Neural cell (in vitro differentiated cells): ENCODE results near the gene CELSR2. TPM values are rescaled to one million over a fixed set of nuclear protein-coding genes. Genes with fewer than 3 reads are reported as not detected.

Source experiments
- H2AFZ ChIP-seq: fragments of 200-600, 300-800 bp; sonication (generic), shearing (Covaris generic); 2 replicates; pipeline ENCODE4 v1.6.0; 2014; ENCODE audit warnings: low read depth, mild to moderate bottlenecking, antibody characterized with exemption, low read length, moderate library complexity
- H3F3A ChIP-seq: fragments of 200-600 bp; shearing (Covaris generic); 2 replicates; pipeline ENCODE4 v1.6.1; 2016; ENCODE audit warnings: mild to moderate bottlenecking, moderate library complexity, mixed read lengths, antibody characterized with exemption, low read length; ENCODE audit not compliant: insufficient read depth, poor library complexity, severe bottlenecking
- H3K27ac ChIP-seq: fragments of 200-600, 300-800 bp; sonication (generic), shearing (Covaris generic); 2 replicates; pipeline ENCODE4 v1.5.1; 2014; ENCODE audit warnings: mild to moderate bottlenecking, low read length, moderate library complexity
- H3K27me3 ChIP-seq: fragments of 300-800, 200-600 bp; sonication (generic), shearing (Covaris generic); 2 replicates; pipeline ENCODE4 v1.6.0; 2014; ENCODE audit warnings: mild to moderate bottlenecking, low read depth, low read length, moderate library complexity; ENCODE audit not compliant: insufficient read depth
- H3K36me3 ChIP-seq: fragments of 300-800, 200-600 bp; sonication (generic), shearing (Covaris generic); 2 replicates; pipeline ENCODE4 v1.5.1; 2014; ENCODE audit warnings: mild to moderate bottlenecking, antibody characterized with exemption, low read length, moderate library complexity; ENCODE audit not compliant: insufficient read depth
- H3K4me2 ChIP-seq: fragments of 300-800, 200-600 bp; sonication (generic), shearing (Covaris generic); 2 replicates; pipeline ENCODE4 v1.6.0; 2014; ENCODE audit warnings: mild to moderate bottlenecking, low read length
- H3K4me3 ChIP-seq: fragments of 300-800, 200-600 bp; sonication (generic), shearing (Covaris generic); 2 replicates; pipeline ENCODE4 v1.5.1; 2014; ENCODE audit warnings: mild to moderate bottlenecking, low read length, moderate library complexity
- H3K79me2 ChIP-seq: fragments of 200-600 bp; shearing (Covaris generic); replicated peaks from 2 replicates; pipeline ENCODE4 v1.6.0; 2014; ENCODE audit warnings: mild to moderate bottlenecking, low read length, moderate library complexity; ENCODE audit not compliant: insufficient read depth
- H3K9ac ChIP-seq: fragments of 300-800, 200-600 bp; sonication (generic), shearing (Covaris generic); 2 replicates; pipeline ENCODE4 v1.6.1; 2016; ENCODE audit warnings: mild to moderate bottlenecking, low read length, mixed read lengths
- H3K9me2 ChIP-seq: fragments of 200-600 bp; shearing (Covaris generic); 2 replicates; pipeline ENCODE4 v1.6.1; 2016; ENCODE audit warnings: mild to moderate bottlenecking, low read length, mixed read lengths; ENCODE audit not compliant: insufficient read depth
- H3K9me3 ChIP-seq: fragments of 200-600, 300-800 bp; sonication (generic), shearing (Covaris generic); 2 replicates; pipeline ENCODE4 v1.6.1; 2016; ENCODE audit warnings: mild to moderate bottlenecking, mixed run types, low read length, moderate library complexity, mixed read lengths
- H4K20me1 ChIP-seq: fragments of 200-600 bp; shearing (Covaris generic); 2 replicates; pipeline ENCODE4 v1.6.1; 2016; ENCODE audit warnings: mild to moderate bottlenecking, mixed run types; ENCODE audit not compliant: insufficient read depth
- EP300 ChIP-seq: fragments of 450-650 bp; conservative IDR thresholded peaks from 2 replicates; pipeline ENCODE4 v1.6.1; 2014; ENCODE audit warnings: antibody characterized with exemption, mild to moderate bottlenecking, moderate library complexity; ENCODE audit not compliant: poor library complexity, severe bottlenecking
- EZH2 ChIP-seq: fragments of 200-600, 300-800 bp; shearing (Covaris generic), sonication (generic); IDR thresholded peaks from 2 replicates; pipeline ENCODE4 v1.6.1; 2014; ENCODE audit warnings: antibody characterized with exemption, low read length, borderline replicate concordance, mild to moderate bottlenecking; ENCODE audit not compliant: insufficient read depth, poor library complexity, severe bottlenecking
- MXI1 ChIP-seq: fragments of 450-650 bp; conservative IDR thresholded peaks from 2 replicates; pipeline ENCODE4 v1.6.1; 2014; ENCODE audit warnings: antibody characterized with exemption, mild to moderate bottlenecking; ENCODE audit not compliant: poor library complexity, severe bottlenecking
- POLR2AphosphoS5 ChIP-seq: IDR thresholded peaks from 2 replicates; pipeline ENCODE4 v1.6.1; 2012
- RAD21 ChIP-seq: fragments of 450-650 bp; conservative IDR thresholded peaks from 2 replicates; pipeline ENCODE4 v1.6.1; 2014; ENCODE audit warnings: antibody characterized with exemption, mild to moderate bottlenecking, moderate library complexity
- SMC3 ChIP-seq: fragments of 450-650 bp; conservative IDR thresholded peaks from 2 replicates; pipeline ENCODE4 v1.6.1; 2014; ENCODE audit warnings: antibody characterized with exemption, mild to moderate bottlenecking, moderate library complexity; ENCODE audit not compliant: poor library complexity
- TAF1 ChIP-seq: IDR thresholded peaks from 2 replicates; pipeline ENCODE4 v1.6.1; 2012; ENCODE audit warnings: low read depth
- polyA plus RNA-seq: library from polyadenylated mRNA; depleted of rRNA; stranded (reverse); fragments of >200 nt; gene quantifications from 2 replicates; pipeline ENCODE4 v1.2.3, GENCODE V29; 2014
- TF ChIP-seq, protein P1 (sequence below): IDR thresholded peaks from 2 replicates; pipeline ENCODE4 v1.6.1; 2012; ENCODE audit warnings: borderline replicate concordance
- TF ChIP-seq, protein P2 (sequence below): fragments of 450-650 bp; IDR thresholded peaks from 2 replicates; pipeline ENCODE4 v1.5.1; 2014; ENCODE audit warnings: antibody characterized with exemption, mild to moderate bottlenecking, moderate library complexity; ENCODE audit not compliant: poor library complexity, severe bottlenecking

Gene CELSR2
- polyA plus RNA-seq, 1 donor from 2014 or later = 7.9 TPM

DNA sequence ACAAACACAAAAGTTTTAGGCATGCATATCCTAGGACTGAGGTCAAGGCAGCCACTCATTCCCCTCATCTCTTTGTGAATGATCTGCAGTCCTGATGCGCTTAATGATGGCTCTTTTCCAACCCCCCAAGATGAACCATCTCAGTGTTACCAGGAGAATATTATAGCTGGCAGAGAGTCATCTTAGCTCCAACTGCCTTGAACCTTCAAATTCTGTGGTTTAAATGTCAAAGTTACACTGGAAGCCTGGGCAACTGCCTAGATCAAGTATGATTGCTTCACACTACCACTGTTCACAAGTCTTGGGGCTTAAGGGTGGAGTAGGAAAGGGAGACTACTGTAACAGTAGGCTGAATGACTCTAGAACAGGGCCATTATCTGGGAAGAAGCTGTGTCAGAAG is 65.5 kb downstream of the CELSR2 start:
- H4K20me1 ChIP-seq = no peaks in the 10 kb centered on the region
- no peaks in the 10 kb centered on the region for H3F3A ChIP-seq
- no peak overlapping the region for H3K4me2 ChIP-seq
- no peaks in the 10 kb centered on the region for H3K79me2 ChIP-seq
- no peaks in the 10 kb centered on the region for H3K9me3 ChIP-seq
- no peak overlapping the region for H3K4me3 ChIP-seq
- no peaks in the 10 kb centered on the region for H3K9me2 ChIP-seq
- TF ChIP-seq POLR2AphosphoS5 (no peak), RAD21 (no peak), SMC3 (no peak), TAF1 (no peak), EZH2 (no peak), MXI1 (no peak), EP300 (no peak)
- TF ChIP-seq, protein P1, sequence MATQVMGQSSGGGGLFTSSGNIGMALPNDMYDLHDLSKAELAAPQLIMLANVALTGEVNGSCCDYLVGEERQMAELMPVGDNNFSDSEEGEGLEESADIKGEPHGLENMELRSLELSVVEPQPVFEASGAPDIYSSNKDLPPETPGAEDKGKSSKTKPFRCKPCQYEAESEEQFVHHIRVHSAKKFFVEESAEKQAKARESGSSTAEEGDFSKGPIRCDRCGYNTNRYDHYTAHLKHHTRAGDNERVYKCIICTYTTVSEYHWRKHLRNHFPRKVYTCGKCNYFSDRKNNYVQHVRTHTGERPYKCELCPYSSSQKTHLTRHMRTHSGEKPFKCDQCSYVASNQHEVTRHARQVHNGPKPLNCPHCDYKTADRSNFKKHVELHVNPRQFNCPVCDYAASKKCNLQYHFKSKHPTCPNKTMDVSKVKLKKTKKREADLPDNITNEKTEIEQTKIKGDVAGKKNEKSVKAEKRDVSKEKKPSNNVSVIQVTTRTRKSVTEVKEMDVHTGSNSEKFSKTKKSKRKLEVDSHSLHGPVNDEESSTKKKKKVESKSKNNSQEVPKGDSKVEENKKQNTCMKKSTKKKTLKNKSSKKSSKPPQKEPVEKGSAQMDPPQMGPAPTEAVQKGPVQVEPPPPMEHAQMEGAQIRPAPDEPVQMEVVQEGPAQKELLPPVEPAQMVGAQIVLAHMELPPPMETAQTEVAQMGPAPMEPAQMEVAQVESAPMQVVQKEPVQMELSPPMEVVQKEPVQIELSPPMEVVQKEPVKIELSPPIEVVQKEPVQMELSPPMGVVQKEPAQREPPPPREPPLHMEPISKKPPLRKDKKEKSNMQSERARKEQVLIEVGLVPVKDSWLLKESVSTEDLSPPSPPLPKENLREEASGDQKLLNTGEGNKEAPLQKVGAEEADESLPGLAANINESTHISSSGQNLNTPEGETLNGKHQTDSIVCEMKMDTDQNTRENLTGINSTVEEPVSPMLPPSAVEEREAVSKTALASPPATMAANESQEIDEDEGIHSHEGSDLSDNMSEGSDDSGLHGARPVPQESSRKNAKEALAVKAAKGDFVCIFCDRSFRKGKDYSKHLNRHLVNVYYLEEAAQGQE = no peak
- TF ChIP-seq, protein P2, sequence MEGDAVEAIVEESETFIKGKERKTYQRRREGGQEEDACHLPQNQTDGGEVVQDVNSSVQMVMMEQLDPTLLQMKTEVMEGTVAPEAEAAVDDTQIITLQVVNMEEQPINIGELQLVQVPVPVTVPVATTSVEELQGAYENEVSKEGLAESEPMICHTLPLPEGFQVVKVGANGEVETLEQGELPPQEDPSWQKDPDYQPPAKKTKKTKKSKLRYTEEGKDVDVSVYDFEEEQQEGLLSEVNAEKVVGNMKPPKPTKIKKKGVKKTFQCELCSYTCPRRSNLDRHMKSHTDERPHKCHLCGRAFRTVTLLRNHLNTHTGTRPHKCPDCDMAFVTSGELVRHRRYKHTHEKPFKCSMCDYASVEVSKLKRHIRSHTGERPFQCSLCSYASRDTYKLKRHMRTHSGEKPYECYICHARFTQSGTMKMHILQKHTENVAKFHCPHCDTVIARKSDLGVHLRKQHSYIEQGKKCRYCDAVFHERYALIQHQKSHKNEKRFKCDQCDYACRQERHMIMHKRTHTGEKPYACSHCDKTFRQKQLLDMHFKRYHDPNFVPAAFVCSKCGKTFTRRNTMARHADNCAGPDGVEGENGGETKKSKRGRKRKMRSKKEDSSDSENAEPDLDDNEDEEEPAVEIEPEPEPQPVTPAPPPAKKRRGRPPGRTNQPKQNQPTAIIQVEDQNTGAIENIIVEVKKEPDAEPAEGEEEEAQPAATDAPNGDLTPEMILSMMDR = no peak
- no peak overlapping the region for H3K9ac ChIP-seq
- H3K36me3 ChIP-seq = peaks cover 10% of the 10 kb centered on the region
- H3K27ac ChIP-seq = no peak overlapping the region
- no peaks in the 10 kb centered on the region for H3K27me3 ChIP-seq
- no peak overlapping the region for H2AFZ ChIP-seq

DNA sequence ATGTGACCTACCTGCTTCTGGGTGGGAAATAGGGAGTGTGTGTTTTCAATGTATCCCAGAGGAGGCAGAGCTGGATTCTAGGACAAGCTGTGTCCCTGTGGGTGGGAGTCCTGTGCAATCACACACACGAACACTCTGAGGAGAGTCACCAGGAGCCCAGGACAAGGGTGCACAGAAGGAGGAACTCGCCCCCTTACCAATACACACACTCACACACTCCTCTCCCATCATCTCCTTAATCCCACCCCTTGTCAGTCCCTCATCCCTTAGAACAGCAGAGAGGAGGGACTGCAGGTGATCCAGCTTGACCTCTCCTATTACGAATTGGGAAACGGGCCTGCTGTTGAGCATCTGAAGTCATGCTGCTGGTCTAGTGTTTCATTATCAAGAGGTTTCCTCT is 65.9 kb downstream of the CELSR2 start:
- H3K27ac ChIP-seq = no peak overlapping the region
- TF ChIP-seq POLR2AphosphoS5 (no peak), EP300 (no peak), TAF1 (no peak), RAD21 (no peak), MXI1 (no peak), SMC3 (no peak), EZH2 (no peak)
- TF ChIP-seq, protein P1 = no peak
- TF ChIP-seq, protein P2 = no peak
- H3K9me2 ChIP-seq = no peaks in the 10 kb centered on the region
- no peaks in the 10 kb centered on the region for H3K9me3 ChIP-seq
- H2AFZ ChIP-seq = no peak overlapping the region
- no peaks in the 10 kb centered on the region for H3K79me2 ChIP-seq
- H4K20me1 ChIP-seq = no peaks in the 10 kb centered on the region
- peaks cover 10% of the 10 kb centered on the region for H3K36me3 ChIP-seq
- H3K4me2 ChIP-seq = no peak overlapping the region
- no peaks in the 10 kb centered on the region for H3F3A ChIP-seq
- no peaks in the 10 kb centered on the region for H3K27me3 ChIP-seq
- no peak overlapping the region for H3K9ac ChIP-seq
- H3K4me3 ChIP-seq = no peak overlapping the region
